Peyer's patch (tissue), 4 donors: ENCODE data around the gene PCYT1A. TPM values are rescaled to one million over a fixed set of nuclear protein-coding genes. Genes with fewer than 3 reads are reported as not detected.
A peak's percentile ranks its signal among the peaks of the same experiment; 100 is the strongest.
"Not testable (repeated sequence)": the region's sequence is repeated elsewhere in the genome, so short reads cannot be mapped to it uniquely, and the experiment has no call there.

ENCODE experiments used
- DNase-seq, 3 donors: peaks; one replicate each; pipeline ENCODE4 v3.0.0-alpha.2; 2017 to 2019
- H3K27ac ChIP-seq, 4 donors: fragments of 200-600 bp; sonication (generic); one replicate each; pipeline ENCODE4 v1.5.1; 2016 to 2019
- H3K27me3 ChIP-seq, 2 donors: fragments of 200-600 bp; sonication (generic); one replicate each; pipeline ENCODE4 v1.5.1; 2019
- H3K36me3 ChIP-seq, 3 donors: fragments of 200-600 bp; sonication (generic); one replicate each; pipeline ENCODE4 v1.5.1; 2016 to 2019
- H3K4me1 ChIP-seq, 4 donors: fragments of 200-600 bp; sonication (generic); one replicate each; pipeline ENCODE4 v1.5.1; 2016 to 2019
- H3K4me3 ChIP-seq, 4 donors: fragments of 200-600 bp; sonication (generic); 1 replicate in 3 of 4; 2 replicates in 1 of 4; pipeline ENCODE4 v1.5.1; 2016 to 2019; ENCODE audit warnings: mild to moderate bottlenecking in 1 of 4
- H3K9me3 ChIP-seq, 4 donors: fragments of 200-600 bp; sonication (generic); one replicate each; pipeline ENCODE4 v1.5.1; 2016 to 2019; ENCODE audit warnings: mild to moderate bottlenecking in 1 of 4
- POLR2A ChIP-seq, 2 donors: fragments of 450-650 bp; IDR thresholded peaks; one replicate each; pipeline ENCODE4 v1.5.1; 2017; ENCODE audit warnings: antibody characterized with exemption in 2 of 2, mild to moderate bottlenecking in 2 of 2, moderate library complexity in 2 of 2
- total RNA-seq, 4 donors: library from RNA; depleted of rRNA; stranded (reverse); fragments of >200 nt; gene quantifications; one replicate each; pipeline ENCODE4 v1.1.0, GENCODE V29; 2016
- TF ChIP-seq, protein P1 (sequence below), 6 experiments: fragments of 450-650 bp in 4 of 6; fragments of 200-600 bp in 2 of 6; sonication (generic) in 1 of 6; IDR thresholded peaks; one replicate each; pipeline ENCODE4 v1.5.1; 2017 to 2019; ENCODE audit warnings: antibody characterized with exemption in 6 of 6, mild to moderate bottlenecking in 3 of 6, moderate library complexity in 1 of 6

PCYT1A gene
- total RNA-seq, 4 donors from 2014 or later, result 168 to 211 (median 177) TPM

DNA sequence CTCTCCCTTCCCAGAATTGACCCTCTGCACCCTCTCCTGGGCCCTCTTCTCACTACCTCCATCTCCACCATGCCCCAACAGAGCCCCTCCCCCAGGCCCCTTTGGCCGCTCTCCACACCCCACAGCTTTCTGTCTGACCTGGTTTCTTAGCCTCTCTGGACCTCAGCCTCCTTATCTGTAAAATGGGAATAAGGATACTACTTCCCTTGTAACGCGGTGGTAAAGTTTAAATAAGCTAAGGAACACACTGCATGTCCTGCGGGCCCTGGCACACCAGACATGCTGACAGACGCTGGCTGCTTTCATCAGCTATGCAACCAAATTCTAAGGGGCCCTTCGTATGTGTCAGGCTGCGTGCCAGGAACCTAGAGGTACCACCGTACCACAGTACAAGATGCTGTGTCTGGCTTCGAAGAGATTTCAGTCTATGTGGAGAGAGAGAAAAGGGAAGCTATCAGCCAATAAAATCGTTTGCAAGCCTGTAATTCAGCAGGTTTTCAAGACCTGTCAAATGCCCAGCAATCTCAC lies 72.0 kb downstream of the PCYT1A start:
- peak overlapping the region in 3 of 4 donors; percentile 73 to 91 (median 89) for H3K27ac ChIP-seq
- H3K4me3 ChIP-seq, result peak overlapping the region in 1 of 4 donors; percentile 66
- DNase-seq, result no peak
- peaks cover 0 to 42% (median 0%) of the 10 kb centered on the region in 4 donors for H3K4me1 ChIP-seq
- no peaks in the 10 kb centered on the region for H3K36me3 ChIP-seq
- TF ChIP-seq POLR2A (IDR thresholded peaks at IDR 0.05), result no peak
- TF ChIP-seq, protein P1, sequence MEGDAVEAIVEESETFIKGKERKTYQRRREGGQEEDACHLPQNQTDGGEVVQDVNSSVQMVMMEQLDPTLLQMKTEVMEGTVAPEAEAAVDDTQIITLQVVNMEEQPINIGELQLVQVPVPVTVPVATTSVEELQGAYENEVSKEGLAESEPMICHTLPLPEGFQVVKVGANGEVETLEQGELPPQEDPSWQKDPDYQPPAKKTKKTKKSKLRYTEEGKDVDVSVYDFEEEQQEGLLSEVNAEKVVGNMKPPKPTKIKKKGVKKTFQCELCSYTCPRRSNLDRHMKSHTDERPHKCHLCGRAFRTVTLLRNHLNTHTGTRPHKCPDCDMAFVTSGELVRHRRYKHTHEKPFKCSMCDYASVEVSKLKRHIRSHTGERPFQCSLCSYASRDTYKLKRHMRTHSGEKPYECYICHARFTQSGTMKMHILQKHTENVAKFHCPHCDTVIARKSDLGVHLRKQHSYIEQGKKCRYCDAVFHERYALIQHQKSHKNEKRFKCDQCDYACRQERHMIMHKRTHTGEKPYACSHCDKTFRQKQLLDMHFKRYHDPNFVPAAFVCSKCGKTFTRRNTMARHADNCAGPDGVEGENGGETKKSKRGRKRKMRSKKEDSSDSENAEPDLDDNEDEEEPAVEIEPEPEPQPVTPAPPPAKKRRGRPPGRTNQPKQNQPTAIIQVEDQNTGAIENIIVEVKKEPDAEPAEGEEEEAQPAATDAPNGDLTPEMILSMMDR (IDR thresholded peaks at IDR 0.05), result no peak
- H3K9me3 ChIP-seq, result no peaks in the 10 kb centered on the region
- H3K27me3 ChIP-seq, result no peaks in the 10 kb centered on the region

DNA sequence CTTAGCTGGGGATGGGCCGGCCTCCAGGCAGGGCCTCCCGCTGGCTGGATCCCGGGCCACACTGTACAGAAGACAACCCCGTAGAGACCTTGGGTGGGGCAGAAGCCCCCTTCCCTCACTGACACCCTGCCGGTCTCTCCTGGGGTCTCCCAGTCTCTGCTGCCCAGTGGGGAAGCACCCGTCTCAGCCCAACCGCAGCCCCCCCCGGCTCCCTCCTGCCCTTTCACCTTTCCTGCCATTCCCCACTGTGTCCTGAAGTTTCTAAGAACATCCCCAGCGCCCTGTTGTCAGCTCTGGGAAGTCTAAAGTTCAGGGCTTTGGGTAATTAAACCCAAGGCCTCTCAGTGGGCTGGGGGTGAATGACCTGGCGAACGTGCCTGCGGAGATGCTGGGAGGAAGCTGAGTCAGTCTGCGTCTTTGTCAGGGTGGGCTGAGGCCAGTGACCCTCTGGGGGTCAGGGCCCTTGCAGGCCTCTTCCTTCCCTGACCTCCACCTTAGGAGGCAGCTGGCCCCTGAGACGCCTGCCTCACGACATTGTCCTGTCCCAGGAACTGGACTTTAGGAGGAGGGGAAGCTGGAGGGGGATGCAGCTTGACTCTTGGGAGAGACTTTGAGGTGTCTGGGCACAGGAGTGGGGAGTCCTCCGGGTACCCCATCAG lies 72.6 kb downstream of the PCYT1A start:
- DNase-seq, result peak in 2 of 3 donors; percentile 87
- no peak for TF ChIP-seq POLR2A (IDR thresholded peaks at IDR 0.05)
- peaks cover 0 to 37% (median 0%) of the 10 kb centered on the region in 4 donors for H3K4me1 ChIP-seq

DNA sequence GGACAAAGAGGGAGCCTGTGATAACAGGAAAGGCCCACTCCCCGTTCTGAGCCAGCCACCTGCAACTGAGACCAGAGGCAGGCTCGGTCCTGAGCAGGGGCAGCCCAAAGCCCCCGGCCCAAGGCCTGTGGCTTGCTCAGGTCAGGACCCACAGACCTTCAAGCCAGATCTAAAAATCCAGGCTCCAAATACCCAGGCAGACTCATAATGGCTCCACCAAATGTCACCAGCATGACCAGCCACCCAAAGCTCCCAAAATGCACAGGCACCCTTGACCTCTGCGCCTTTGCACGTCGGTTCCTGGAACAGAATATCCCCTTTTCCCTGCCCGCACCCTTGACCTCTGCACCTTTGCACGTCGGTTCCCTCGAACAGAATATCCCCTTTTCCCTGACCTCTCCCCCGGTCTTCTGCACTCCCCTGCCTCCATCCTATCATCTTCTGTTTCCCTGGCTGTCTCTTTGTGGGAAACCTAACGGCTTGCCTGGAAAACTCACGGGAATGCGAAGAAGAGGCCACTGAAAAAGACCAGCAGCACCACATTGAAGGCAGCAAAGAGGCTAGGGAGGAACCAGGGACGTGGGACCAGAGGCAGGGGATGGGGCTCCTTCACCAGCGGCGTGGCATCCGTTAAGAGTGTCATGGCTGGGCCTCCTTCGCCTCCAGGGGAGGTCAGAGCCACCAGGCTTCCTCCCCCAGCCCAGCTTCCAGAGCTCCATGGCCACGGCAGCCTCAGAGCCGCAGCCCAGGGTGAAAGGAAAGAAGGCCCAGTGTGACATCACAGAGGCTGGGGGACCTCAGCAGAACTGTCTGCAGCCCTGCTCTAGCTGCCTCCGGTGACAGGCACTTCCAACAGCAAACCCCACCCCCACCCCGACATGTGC lies 76.6 kb downstream of the PCYT1A start, which contains the start of gene ZDHHC19:
Gene ZDHHC19, minus strand, starts transcription at position 728 of the 884 bp plus-strand sequence. Its CDS starts 85 bp downstream, at position 643.
- Histone ChIP-seq H3K27me3 (no peaks in the 10 kb centered on the region), H3K4me1 (peaks cover 0 to 17% (median 0%) of the 10 kb centered on the region in 4 donors), H3K4me3 (no peak within 1 kb of the TSS), H3K9me3 (no peaks in the 10 kb centered on the region), H3K27ac (no peak within 1 kb of the TSS), H3K36me3 (no peaks in the 10 kb centered on the region)
- no peak for TF ChIP-seq POLR2A (IDR thresholded peaks at IDR 0.05)
- TF ChIP-seq, protein P1 (IDR thresholded peaks at IDR 0.05), result no peak
- no peak for DNase-seq

More for the DNA sequence above, 72.6 kb downstream of the PCYT1A start:
- Histone ChIP-seq H3K4me3 (no peak overlapping the region), H3K27me3 (no peaks in the 10 kb centered on the region), H3K36me3 (no peaks in the 10 kb centered on the region), H3K27ac (peak overlapping the region in 3 of 4 donors; percentile 73 to 91 (median 89)), H3K9me3 (no peaks in the 10 kb centered on the region)

DNA sequence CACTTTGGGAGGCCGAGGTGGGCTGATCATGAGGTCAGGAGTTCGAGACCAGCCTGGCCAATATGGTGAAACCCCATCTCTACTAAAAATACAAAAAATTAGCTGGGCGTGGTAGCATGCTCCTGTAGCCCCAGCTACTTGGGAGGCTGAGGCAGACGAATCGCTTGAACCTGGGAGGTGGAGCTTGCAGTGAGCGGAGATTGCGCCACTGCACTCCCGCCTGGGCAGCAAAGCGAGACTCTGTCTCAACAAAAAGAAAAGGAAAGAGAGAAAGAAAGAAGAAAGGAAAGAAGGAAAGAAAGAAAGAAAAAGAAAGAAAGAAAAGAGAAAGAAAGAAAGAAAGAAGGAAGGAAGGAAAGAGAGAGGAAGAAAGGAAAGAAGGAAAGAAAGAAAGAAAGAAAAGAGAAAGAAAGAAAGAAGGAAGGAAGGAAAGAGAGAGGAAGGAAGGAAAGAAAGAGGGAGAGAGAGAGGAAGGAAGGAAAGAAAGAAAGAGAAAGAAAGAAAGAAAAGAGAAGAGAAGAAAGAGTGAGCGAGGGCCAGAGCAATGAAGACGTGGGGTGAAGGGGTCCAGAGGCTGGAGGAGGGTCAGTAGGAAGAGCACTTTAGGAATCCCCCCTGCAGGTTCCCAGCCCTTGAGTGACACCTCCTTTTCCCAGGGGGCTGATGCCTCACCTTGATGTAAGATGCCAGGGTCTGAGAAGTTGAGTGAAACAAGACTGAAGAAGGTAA lies 77.4 kb downstream of the PCYT1A start:
- H3K36me3 ChIP-seq, DNase-seq, H3K27ac ChIP-seq, H3K4me3 ChIP-seq, H3K9me3 ChIP-seq, H3K4me1 ChIP-seq, H3K27me3 ChIP-seq: not testable (repeated sequence)

DNA sequence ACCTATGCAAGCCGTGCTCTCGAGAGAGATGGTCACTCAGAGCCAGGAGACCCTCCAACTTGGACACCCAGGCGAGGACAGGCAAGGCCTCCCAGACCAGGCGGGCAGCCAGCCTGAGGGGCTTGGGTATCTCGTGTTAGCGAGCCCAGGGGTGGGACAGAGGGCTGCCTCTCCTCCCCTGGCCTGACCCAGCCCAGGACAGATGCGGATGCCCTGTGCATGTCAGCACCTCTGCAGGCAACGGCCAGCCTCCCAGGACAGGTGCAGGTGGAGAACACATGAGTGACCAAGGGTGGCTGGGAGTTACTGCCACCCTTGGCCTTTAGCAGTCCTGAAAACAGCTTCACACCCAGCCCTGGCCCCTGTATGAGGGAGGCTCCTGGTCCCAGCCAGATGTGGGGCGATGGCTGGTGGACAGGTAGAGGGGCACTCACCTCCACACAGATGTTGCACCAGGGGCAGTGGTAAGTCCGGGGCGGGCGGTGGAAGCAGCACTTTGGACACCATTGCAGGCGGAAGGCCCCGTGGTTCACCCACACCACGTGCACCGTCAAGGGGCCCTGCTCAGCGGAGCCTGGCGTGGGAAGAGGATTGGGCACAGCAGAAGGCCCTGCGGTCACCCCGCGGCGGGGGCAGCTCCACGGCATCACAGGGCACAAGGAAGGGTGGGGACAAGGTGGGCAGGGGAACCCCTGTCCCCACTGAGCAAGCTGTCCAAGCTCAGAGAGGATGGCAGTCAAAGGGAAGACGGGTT lies 78.4 kb downstream of the PCYT1A start:
- DNase-seq, result no peak
- Histone ChIP-seq H3K36me3 (no peaks in the 10 kb centered on the region), H3K27me3 (no peaks in the 10 kb centered on the region)

More for the DNA sequence above, 78.4 kb downstream of the PCYT1A start:
- H3K4me3 ChIP-seq, result no peak overlapping the region
- H3K4me1 ChIP-seq, result peaks cover 0 to 4% (median 0%) of the 10 kb centered on the region in 4 donors
- TF ChIP-seq, protein P1 (IDR thresholded peaks at IDR 0.05), result no peak
- no peak for TF ChIP-seq POLR2A (IDR thresholded peaks at IDR 0.05)
- no peak overlapping the region for H3K27ac ChIP-seq
- H3K9me3 ChIP-seq, result no peaks in the 10 kb centered on the region
